Left lung (tissue), 14 donors: ENCODE results near the gene KYNU. TPM values are rescaled to one million over a fixed set of nuclear protein-coding genes. Genes with fewer than 3 reads are reported as not detected.

ENCODE experiments used
- ATAC-seq: fragments of 200-7000 bp; cut with Tn5 transposase; one replicate; pipeline ENCODE4 v1.9.1; 2020; ENCODE audit warnings: moderate library complexity
- DNase-seq, 4 donors: peaks; one replicate each; pipeline ENCODE4 v3.0.0-alpha.2; 2013 to 2020
- H3K27ac ChIP-seq, 2 donors: fragments of 200-600 bp; sonication (generic) in 1 of 2; one replicate each; pipeline versions ENCODE4 v1.5.0 to v1.8.0; 2020 to 2021
- H3K27me3 ChIP-seq, 2 donors: fragments of 200-600 bp; sonication (generic) in 1 of 2; one replicate each; pipeline versions ENCODE4 v1.5.0 to v1.8.0; 2020 to 2021
- H3K36me3 ChIP-seq, 2 donors: fragments of 200-600 bp; sonication (generic) in 1 of 2; one replicate each; pipeline versions ENCODE4 v1.5.0 to v1.8.0; 2020 to 2021
- H3K4me1 ChIP-seq, 2 donors: fragments of 200-600 bp; one replicate each; pipeline ENCODE4 v1.8.0; 2021
- H3K4me3 ChIP-seq, 2 donors: fragments of 200-600 bp; sonication (generic) in 1 of 2; one replicate each; pipeline versions ENCODE4 v1.5.0 to v1.8.0; 2020 to 2021; ENCODE audit warnings: mild to moderate bottlenecking in 1 of 2
- H3K9me3 ChIP-seq, 2 donors: fragments of 200-600 bp; sonication (generic) in 1 of 2; one replicate each; pipeline versions ENCODE4 v1.5.0 to v1.8.0; 2020 to 2021
- intact Hi-C, 2 donors: fragments of 100-400 bp; cut with DNase I; formaldehyde crosslinking; loops; one replicate each; pipeline versions ENCODE4 v1.11.2 to v1.14.2; 2022
- long read RNA-seq, 12 donors: library from polyadenylated mRNA in 2 of 12; unstranded in 2 of 12; transcript quantifications; one replicate each; pipeline ENCODE4 v2.0.0 and lab custom pipeline, GENCODE V29; 2019 to 2026
- polyA plus RNA-seq, 6 donors: library from polyadenylated mRNA; unstranded; fragments of 120-200 nt; gene quantifications; one replicate each; pipeline ENCODE4 v1.2.1, GENCODE V29; 2013; ENCODE audit not compliant: insufficient read length in 6 of 6
- total RNA-seq, 2 donors: library from RNA; stranded (reverse); fragmentation: NEBNext Ultra II Directional; extraction: Animal tissue kit (Norgen Biotek cat#: 25700); gene quantifications; one replicate each; pipeline ENCODE4 v1.2.1, GENCODE V29; 2021
- TF ChIP-seq, protein P1 (sequence below), 2 donors: fragments of 200-600 bp; sonication (generic) in 1 of 2; IDR thresholded peaks; one replicate each; pipeline versions ENCODE4 v1.5.0 to v1.8.0; 2021; ENCODE audit warnings: antibody characterized with exemption in 2 of 2
- donor health status: DM: no; HTN: yes; CAD: no.
- donor health status: DM: no; HTN: no; CAD: no.

Gene KYNU
- 10 to 100 TPM in 1 of 2 donors, 1 to 10 TPM in 1; 7.1 to 29.7 TPM for total RNA-seq
- under 1 TPM; 0.72 to 0.90 (median 0.82) TPM for polyA plus RNA-seq
- long read RNA-seq, donor 1, result 0 reads
- long read RNA-seq, donor 2, result 0 reads
- long read RNA-seq, donor 3, result 0 reads
- long read RNA-seq, donor 4, full-length matches to known transcripts, result 3 of 3 reads
- long read RNA-seq, donor 4, partial matches to known transcripts, result 0 of 3 reads
- long read RNA-seq, donor 4, other reads (novel, unspliced or antisense), result 0 of 3 reads
- long read RNA-seq, donor 5, result 0 reads
- long read RNA-seq, donor 6, result 0 reads
- long read RNA-seq, donor 7, result 0 reads
- long read RNA-seq, donor 8, result 0 reads
- long read RNA-seq, donor 9, result 0 reads
- long read RNA-seq, donor 10, full-length matches to known transcripts, result 7 of 8 reads
- long read RNA-seq, donor 10, partial matches to known transcripts, result 1 of 8 reads
- long read RNA-seq, donor 10, other reads (novel, unspliced or antisense), result 0 of 8 reads
- long read RNA-seq, donor 11, full-length matches to known transcripts, result 1 of 1 reads
- long read RNA-seq, donor 11, partial matches to known transcripts, result 0 of 1 reads
- long read RNA-seq, donor 11, other reads (novel, unspliced or antisense), result 0 of 1 reads
- long read RNA-seq, donor 12, result 0 reads

DNA sequence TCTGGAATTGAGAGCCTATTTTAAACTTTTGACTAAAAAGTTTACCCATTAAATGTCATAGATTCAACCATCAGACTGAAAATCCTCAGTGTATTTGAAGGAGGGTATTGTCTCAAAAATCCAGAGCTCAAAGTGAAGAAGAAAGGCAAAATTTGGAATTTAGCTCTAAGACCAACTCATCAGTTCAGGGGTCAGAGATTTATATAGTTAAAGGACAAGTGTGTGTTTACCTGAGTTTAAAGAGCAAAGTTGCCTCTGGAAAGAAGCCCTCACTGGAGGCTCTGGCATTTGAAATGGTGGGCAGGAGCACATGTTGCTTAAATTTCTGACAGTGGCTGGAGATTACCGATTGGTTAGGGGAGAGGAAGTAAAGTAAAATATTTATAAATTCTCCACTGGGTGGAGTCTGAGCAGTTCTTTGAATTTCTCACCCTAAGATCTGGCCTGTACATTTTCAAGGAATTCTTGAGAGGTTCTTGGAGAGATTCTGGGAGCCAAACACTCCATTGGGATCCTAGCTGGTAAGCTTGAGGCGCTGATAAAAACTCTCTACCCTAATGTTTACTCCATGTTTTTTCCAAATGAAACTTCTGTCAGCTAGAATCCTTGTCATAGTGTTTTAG lies at the start of gene KYNU:
Gene KYNU (plus strand): TSS at position 449 of the 623 bp plus-strand sequence. CDS start 7,704 bp downstream, outside the sequence.
- peak; percentile 40 for ATAC-seq
- Histone ChIP-seq H3K27ac (peak within 1 kb of the TSS; percentile 16 to 62), H3K4me1 (peaks cover 5 to 38% of the 10 kb centered on the region in 2 donors), H3K27me3 (no peaks in the 10 kb centered on the region), H3K4me3 (peak within 1 kb of the TSS; percentile 0 to 33), H3K36me3 (no peaks in the 10 kb centered on the region), H3K9me3 (no peaks in the 10 kb centered on the region)
- no peak for DNase-seq
- intact Hi-C loops, result no loop called here
- TF ChIP-seq, protein P1, sequence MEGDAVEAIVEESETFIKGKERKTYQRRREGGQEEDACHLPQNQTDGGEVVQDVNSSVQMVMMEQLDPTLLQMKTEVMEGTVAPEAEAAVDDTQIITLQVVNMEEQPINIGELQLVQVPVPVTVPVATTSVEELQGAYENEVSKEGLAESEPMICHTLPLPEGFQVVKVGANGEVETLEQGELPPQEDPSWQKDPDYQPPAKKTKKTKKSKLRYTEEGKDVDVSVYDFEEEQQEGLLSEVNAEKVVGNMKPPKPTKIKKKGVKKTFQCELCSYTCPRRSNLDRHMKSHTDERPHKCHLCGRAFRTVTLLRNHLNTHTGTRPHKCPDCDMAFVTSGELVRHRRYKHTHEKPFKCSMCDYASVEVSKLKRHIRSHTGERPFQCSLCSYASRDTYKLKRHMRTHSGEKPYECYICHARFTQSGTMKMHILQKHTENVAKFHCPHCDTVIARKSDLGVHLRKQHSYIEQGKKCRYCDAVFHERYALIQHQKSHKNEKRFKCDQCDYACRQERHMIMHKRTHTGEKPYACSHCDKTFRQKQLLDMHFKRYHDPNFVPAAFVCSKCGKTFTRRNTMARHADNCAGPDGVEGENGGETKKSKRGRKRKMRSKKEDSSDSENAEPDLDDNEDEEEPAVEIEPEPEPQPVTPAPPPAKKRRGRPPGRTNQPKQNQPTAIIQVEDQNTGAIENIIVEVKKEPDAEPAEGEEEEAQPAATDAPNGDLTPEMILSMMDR (IDR thresholded peaks at IDR 0.05), result peak in 1 of 2 donors; percentile 11

DNA sequence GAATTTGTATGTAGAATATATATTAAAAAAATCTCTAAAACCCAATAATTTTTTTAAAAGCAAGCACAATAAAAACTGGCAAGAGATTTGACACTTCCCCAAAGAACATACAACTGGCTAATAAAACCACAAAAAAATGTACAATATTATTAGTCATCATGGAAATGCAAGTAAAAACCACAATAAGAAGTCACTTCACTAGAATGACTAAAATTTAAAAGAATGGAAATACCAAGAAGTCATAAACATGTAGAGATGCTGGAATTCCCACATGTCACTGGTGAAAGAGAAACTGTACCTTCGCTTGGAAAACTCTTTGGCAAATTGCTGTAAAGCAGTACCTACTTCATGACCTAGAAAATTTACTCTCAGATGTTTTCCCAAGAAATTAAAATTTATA lies 43.4 kb upstream of the KYNU start:
- no peak for ATAC-seq
- Histone ChIP-seq H3K27ac (no peak overlapping the region), H3K36me3 (no peaks in the 10 kb centered on the region), H3K27me3 (no peaks in the 10 kb centered on the region), H3K4me1 (no peaks in the 10 kb centered on the region), H3K9me3 (no peaks in the 10 kb centered on the region), H3K4me3 (no peak overlapping the region)
- TF ChIP-seq, protein P1 (IDR thresholded peaks at IDR 0.05), result no peak
- intact Hi-C loops, result no loop called here
- DNase-seq, result no peak

DNA sequence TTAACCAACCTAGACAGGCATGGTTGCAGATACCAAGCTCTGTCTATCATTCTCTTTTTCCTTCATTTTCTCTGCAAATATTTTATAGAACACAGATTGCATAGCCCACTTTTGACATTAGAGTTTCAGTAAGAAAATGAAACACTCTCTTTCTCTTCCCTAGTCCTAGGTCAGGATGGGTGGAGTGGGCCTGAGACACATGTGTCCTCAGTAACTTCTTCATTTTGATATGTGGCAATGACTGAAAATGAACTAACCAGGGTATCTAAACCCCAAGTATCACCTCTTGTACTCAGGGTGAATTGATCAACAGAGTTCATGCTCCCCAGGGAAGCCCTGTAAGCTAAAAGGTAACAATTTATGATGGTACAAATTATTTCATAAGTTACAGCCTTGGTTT lies 37.0 kb upstream of the KYNU start:
- H3K27me3 ChIP-seq, result no peaks in the 10 kb centered on the region
- no peaks in the 10 kb centered on the region for H3K4me1 ChIP-seq
- no peaks in the 10 kb centered on the region for H3K36me3 ChIP-seq
- intact Hi-C loops, result no loop called here
- TF ChIP-seq, protein P1 (IDR thresholded peaks at IDR 0.05), result no peak
- ATAC-seq (no peak), DNase-seq (no peak)
- H3K4me3 ChIP-seq, result no peak overlapping the region
- no peaks in the 10 kb centered on the region for H3K9me3 ChIP-seq
- no peak overlapping the region for H3K27ac ChIP-seq

DNA sequence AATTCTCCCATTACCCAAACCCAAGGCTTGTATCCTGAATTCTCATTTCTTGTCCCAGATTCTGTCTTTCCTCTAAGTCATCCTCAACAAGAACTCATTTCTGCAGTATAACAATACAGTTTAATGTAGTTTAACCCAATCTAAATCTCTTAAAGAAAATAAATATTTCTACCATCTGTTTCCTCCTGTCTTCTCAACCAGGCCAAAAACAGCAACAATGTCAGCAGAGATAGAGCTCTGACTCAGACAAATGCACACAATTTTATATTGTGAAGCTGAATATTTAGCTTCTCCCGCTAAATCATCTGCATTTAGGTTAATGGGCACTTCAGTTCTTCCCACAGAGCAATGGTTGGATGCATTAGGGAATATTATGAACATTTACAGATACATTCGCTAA lies 35.7 kb upstream of the KYNU start:
- DNase-seq (no peak), ATAC-seq (no peak)
- Histone ChIP-seq H3K9me3 (no peaks in the 10 kb centered on the region), H3K36me3 (no peaks in the 10 kb centered on the region), H3K27me3 (no peaks in the 10 kb centered on the region), H3K4me1 (no peaks in the 10 kb centered on the region), H3K27ac (no peak overlapping the region), H3K4me3 (no peak overlapping the region)
- TF ChIP-seq, protein P1 (IDR thresholded peaks at IDR 0.05), result no peak
- intact Hi-C loops, result no loop called here

DNA sequence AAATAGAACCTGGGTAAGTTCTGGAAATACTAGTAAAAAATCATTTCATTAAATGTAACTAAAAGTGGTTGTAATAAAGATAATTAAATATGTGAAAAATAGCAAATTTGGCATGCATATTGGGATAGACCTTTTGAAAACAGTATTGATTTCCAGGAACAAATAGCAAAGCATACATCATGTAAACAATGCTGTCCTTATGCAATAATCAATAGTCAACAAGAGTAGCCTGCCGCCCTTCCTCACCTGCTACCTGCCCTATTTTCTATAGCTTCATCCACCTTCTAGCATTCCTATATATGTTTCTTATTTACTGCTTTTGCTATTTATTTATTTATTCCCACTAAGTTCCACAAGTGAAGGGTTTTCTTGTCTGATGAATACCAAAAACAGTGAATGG lies 35.1 kb upstream of the KYNU start:
- Histone ChIP-seq H3K4me1 (no peaks in the 10 kb centered on the region), H3K9me3 (no peaks in the 10 kb centered on the region), H3K4me3 (no peak overlapping the region), H3K36me3 (no peaks in the 10 kb centered on the region), H3K27me3 (no peaks in the 10 kb centered on the region), H3K27ac (no peak overlapping the region)
- DNase-seq (no peak), ATAC-seq (no peak)
- TF ChIP-seq, protein P1 (IDR thresholded peaks at IDR 0.05), result no peak
- intact Hi-C loops, result no loop called here
